ENCODE measurements around the gene ASPN.

ASPN gene

DNA sequence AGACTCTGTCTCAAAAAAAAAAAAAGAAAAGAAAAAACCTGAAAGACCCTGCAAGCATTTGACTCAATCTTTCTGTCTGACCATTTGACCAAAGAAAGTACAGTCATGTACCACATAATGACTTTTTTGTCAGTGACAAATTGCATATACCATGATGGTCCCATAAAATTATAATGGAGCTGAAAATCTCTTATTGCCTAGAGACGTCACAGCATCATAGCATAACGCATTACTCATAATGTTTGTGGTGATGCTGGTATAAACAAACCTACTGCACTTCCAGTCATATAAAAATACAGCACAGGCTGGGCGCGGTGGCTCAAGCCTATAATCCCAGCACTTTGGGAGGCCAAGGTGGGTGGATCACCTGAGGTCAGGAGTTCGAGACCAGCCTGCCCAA is 43.0 kb upstream of the ASPN start:
- TF ChIP-seq, protein P1, sequence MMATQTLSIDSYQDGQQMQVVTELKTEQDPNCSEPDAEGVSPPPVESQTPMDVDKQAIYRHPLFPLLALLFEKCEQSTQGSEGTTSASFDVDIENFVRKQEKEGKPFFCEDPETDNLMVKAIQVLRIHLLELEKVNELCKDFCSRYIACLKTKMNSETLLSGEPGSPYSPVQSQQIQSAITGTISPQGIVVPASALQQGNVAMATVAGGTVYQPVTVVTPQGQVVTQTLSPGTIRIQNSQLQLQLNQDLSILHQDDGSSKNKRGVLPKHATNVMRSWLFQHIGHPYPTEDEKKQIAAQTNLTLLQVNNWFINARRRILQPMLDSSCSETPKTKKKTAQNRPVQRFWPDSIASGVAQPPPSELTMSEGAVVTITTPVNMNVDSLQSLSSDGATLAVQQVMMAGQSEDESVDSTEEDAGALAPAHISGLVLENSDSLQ (IDR thresholded peaks at IDR 0.05) = no peak
- no peak for TF ChIP-seq L3MBTL2 (conservative IDR thresholded peaks at IDR 0.05)
- no peak for TF ChIP-seq HDGF (IDR thresholded peaks at IDR 0.05; ENCODE audit: borderline replicate concordance)
- TF ChIP-seq ZNF384 (IDR thresholded peaks at IDR 0.05) = no peak
- TF ChIP-seq FOXA1 (IDR thresholded peaks at IDR 0.05) = no peak
- TF ChIP-seq TARDBP (IDR thresholded peaks at IDR 0.05) = no peak
- no peak for TF ChIP-seq SP1 (IDR thresholded peaks at IDR 0.05)
- TF ChIP-seq ARNT (IDR thresholded peaks at IDR 0.05) = no peak
- TF ChIP-seq LEF1 (IDR thresholded peaks at IDR 0.05; ENCODE audit: borderline replicate concordance) = no peak
- TF ChIP-seq ELF4 (IDR thresholded peaks at IDR 0.05) = no peak
- no peak for TF ChIP-seq BHLHE40 (IDR thresholded peaks at IDR 0.05; ENCODE audit: borderline replicate concordance)
- TF ChIP-seq FOXK2 (IDR thresholded peaks at IDR 0.05) = no peak
- no peak for TF ChIP-seq CTBP1 (IDR thresholded peaks at IDR 0.05; ENCODE audit: borderline replicate concordance)
- no peak for TF ChIP-seq FOXM1 (IDR thresholded peaks at IDR 0.05; ENCODE audit: borderline replicate concordance)
- TF ChIP-seq SUZ12 (IDR thresholded peaks at IDR 0.05) = no peak
- TF ChIP-seq NFRKB (IDR thresholded peaks at IDR 0.05) = no peak
- CTCF ChIA-PET = no interaction called here
- no peak for DNase-seq (ENCODE audit: extremely low spot score)
- POLR2A ChIA-PET = no interaction called here

DNA sequence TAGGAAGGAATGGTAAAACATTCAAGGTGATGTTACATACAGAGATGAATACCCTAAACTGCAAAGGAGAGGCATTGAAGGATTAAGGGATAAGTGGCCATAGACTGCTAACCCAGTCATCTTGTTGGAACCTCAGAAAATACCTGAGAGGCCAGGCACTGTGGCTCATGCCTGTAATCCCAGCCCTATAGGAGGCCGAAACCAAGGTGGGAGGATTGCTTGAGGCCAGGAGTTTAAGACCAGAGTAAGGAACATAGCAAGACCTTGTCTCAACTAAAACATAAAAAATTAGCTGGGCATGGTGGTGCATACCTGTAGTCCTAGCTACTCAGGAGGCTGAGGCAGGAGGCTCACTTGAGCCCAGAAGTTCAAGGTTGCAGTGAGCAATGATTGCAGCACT is 42.6 kb upstream of the ASPN start:
- TF ChIP-seq TARDBP (IDR thresholded peaks at IDR 0.05) (no peak), NFRKB (IDR thresholded peaks at IDR 0.05) (no peak), FOXM1 (IDR thresholded peaks at IDR 0.05; ENCODE audit: borderline replicate concordance) (no peak), ELF4 (IDR thresholded peaks at IDR 0.05) (no peak), BHLHE40 (IDR thresholded peaks at IDR 0.05; ENCODE audit: borderline replicate concordance) (no peak), CTBP1 (IDR thresholded peaks at IDR 0.05; ENCODE audit: borderline replicate concordance) (no peak), HDGF (IDR thresholded peaks at IDR 0.05; ENCODE audit: borderline replicate concordance) (no peak), SUZ12 (IDR thresholded peaks at IDR 0.05) (no peak), FOXK2 (IDR thresholded peaks at IDR 0.05) (no peak), LEF1 (IDR thresholded peaks at IDR 0.05; ENCODE audit: borderline replicate concordance) (no peak), ARNT (IDR thresholded peaks at IDR 0.05) (no peak), FOXA1 (IDR thresholded peaks at IDR 0.05) (no peak), L3MBTL2 (conservative IDR thresholded peaks at IDR 0.05) (no peak), SP1 (IDR thresholded peaks at IDR 0.05) (no peak), ZNF384 (IDR thresholded peaks at IDR 0.05) (no peak)
- TF ChIP-seq, protein P1 (IDR thresholded peaks at IDR 0.05) = no peak
- ChIA-PET POLR2A (no interaction called here), CTCF (no interaction called here)
- no peak for DNase-seq (ENCODE audit: extremely low spot score)

DNA sequence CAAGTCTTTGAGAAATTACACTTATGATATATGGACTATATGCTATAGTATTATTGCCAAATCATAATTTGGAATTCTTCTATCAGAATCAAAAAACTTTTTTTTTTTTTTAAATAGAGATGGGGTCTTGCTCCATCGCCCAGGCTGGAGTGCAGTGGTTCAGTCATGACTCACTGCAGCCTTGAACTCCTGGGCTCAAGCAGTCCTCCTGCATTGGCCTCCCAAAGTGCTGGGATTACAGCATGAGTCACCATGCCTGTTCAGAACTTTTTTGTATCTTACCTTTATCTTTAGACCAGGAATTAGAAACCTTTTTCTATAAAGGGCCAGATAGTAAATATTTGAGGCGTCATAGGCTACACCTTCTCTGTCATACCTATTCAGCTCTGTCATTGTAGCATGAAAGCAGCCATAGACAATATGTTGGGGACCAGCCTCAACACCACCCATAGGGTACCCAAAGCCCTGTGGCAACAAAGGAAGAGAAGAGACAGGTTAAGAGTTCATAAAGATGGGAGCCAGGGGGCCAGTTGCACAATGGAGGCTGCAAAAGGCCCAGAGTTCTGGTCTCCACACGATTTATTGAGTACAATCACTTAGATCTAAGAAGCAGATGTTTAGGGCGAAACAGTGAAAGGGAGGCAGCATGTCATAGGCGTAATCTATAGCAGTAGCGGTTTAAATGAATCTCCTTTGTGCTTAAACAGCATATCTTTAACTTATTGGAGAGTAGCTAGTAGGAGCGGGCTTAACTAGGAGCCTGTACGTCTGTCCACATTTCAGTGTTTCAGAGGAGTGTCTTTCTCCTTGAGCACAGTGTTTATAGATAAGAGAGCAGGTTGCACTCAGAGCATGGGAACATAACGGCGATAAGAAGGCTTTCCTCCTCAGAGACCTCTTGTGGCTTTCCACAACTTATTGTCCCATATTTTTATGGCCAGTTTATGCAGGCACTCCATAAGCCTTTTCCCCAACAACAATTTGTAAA is 41.0 kb upstream of the ASPN start:
- TF ChIP-seq, protein P1 (IDR thresholded peaks at IDR 0.05) = no peak
- TF ChIP-seq HDGF (IDR thresholded peaks at IDR 0.05; ENCODE audit: borderline replicate concordance) (no peak), L3MBTL2 (conservative IDR thresholded peaks at IDR 0.05) (no peak), FOXK2 (IDR thresholded peaks at IDR 0.05) (no peak), TARDBP (IDR thresholded peaks at IDR 0.05) (no peak), SUZ12 (IDR thresholded peaks at IDR 0.05) (no peak), FOXM1 (IDR thresholded peaks at IDR 0.05; ENCODE audit: borderline replicate concordance) (no peak), LEF1 (IDR thresholded peaks at IDR 0.05; ENCODE audit: borderline replicate concordance) (no peak), ZNF384 (IDR thresholded peaks at IDR 0.05) (no peak)
- CTCF ChIA-PET = no interaction called here
- POLR2A ChIA-PET = no interaction called here
- DNase-seq (ENCODE audit: extremely low spot score) = no peak

DNA sequence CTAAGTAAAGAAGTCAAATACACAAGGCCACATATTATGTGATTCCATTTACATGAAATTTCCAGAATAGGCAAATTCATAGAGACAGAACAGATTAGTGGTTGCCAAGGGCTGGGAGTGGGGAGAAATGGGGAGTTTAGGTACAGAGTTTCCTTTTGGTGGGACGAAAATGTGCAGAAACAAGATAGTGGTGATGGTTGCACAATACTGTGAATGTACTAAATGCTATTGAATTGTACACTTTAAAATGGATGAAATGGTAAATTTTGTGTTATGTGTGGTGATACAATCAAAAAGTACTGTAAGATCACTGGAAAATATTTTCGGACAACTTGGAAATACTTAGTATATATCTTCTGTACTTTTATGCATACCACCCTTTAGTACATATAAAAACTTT is 38.5 kb upstream of the ASPN start:
- POLR2A ChIA-PET = no interaction called here
- DNase-seq (ENCODE audit: extremely low spot score) = no peak
- TF ChIP-seq FOXK2 (IDR thresholded peaks at IDR 0.05) (no peak), CTBP1 (IDR thresholded peaks at IDR 0.05; ENCODE audit: borderline replicate concordance) (no peak), ZNF384 (IDR thresholded peaks at IDR 0.05) (no peak), BHLHE40 (IDR thresholded peaks at IDR 0.05; ENCODE audit: borderline replicate concordance) (no peak), ARNT (IDR thresholded peaks at IDR 0.05) (no peak)
- CTCF ChIA-PET = no interaction called here

DNA sequence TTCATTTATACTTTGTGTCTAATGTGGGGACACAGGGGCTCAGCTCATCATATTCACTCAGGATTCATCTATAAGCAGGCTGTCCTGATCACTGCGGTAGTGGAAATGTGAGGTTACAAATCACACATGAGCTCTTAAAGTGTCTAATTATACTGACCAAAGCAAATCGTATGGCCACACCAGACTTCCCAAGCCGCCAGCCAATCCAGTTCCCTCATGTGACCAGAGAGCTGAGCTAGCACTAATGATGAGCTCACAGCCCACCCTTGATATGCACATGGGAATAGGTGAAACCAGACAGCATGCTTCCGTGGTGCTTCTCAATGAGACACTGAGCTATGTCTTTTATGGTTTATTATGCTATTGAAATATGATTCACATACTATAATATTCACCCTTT is 35.9 kb upstream of the ASPN start:
- no peak for DNase-seq (ENCODE audit: extremely low spot score)
- TF ChIP-seq SP1 (IDR thresholded peaks at IDR 0.05) (no peak), FOXA1 (IDR thresholded peaks at IDR 0.05) (no peak), BHLHE40 (IDR thresholded peaks at IDR 0.05; ENCODE audit: borderline replicate concordance) (no peak), SUZ12 (IDR thresholded peaks at IDR 0.05) (no peak), ELF4 (IDR thresholded peaks at IDR 0.05) (no peak), CTBP1 (IDR thresholded peaks at IDR 0.05; ENCODE audit: borderline replicate concordance) (no peak), LEF1 (IDR thresholded peaks at IDR 0.05; ENCODE audit: borderline replicate concordance) (no peak), ARNT (IDR thresholded peaks at IDR 0.05) (no peak), FOXK2 (IDR thresholded peaks at IDR 0.05) (no peak), L3MBTL2 (conservative IDR thresholded peaks at IDR 0.05) (no peak), FOXM1 (IDR thresholded peaks at IDR 0.05; ENCODE audit: borderline replicate concordance) (no peak), NFRKB (IDR thresholded peaks at IDR 0.05) (no peak), HDGF (IDR thresholded peaks at IDR 0.05; ENCODE audit: borderline replicate concordance) (no peak)
- TF ChIP-seq, protein P1 (IDR thresholded peaks at IDR 0.05) = no peak
- POLR2A ChIA-PET = no interaction called here
- CTCF ChIA-PET = no interaction called here
